Liver (tissue), 3 donors: Measurements from ENCODE around the gene AFAP1.

Experiments
- HNF4A ChIP-seq, 2 donors: conservative IDR thresholded peaks; 2 replicates each; pipeline ENCODE4 v1.6.1; 2016; ENCODE audit warnings: antibody characterized with exemption in 2 of 2, mild to moderate bottlenecking in 2 of 2
- RAD21 ChIP-seq, 2 donors: IDR thresholded peaks; 2 replicates each; pipeline ENCODE4 v1.6.1; 2016; ENCODE audit warnings: antibody characterized with exemption in 2 of 2, mild to moderate bottlenecking in 2 of 2
- TF ChIP-seq, protein P1 (sequence below): fragments of 150-350 bp; IDR thresholded peaks from 2 replicates; pipeline ENCODE4 v1.5.1; 2017; ENCODE audit warnings: improper control_type of control experiment, low read depth, low read length; ENCODE audit not compliant: missing input control
- TF ChIP-seq, protein P2 (sequence below): IDR thresholded peaks from 2 replicates; pipeline ENCODE4 v1.6.1; 2016; ENCODE audit warnings: antibody characterized with exemption
- donor health status: healthy.
- donor health status: healthy.

DNA sequence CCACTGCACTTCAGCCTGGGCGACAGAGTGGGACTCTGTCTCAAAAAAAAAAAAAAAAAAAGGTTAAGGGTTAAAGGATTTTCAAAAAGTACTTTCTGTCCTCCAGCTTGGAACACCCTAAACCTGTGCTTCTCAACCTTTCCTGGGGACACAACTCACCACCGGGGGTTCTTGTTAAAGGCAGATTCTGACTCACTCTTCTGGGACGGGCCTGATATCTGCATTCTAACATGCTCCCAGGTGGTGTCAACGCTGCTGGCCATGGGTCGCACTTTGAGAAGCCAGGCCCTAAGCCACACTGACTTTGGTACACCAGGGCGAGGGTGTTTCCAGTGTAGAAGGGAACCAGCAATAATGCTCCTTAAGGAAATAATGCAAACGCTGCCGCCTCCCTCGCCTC, 46.1 kb downstream of the AFAP1 start:
- TF ChIP-seq RAD21 (IDR thresholded peaks at IDR 0.05) (no peak), HNF4A (conservative IDR thresholded peaks at IDR 0.05) (no peak)
- TF ChIP-seq, protein P1, sequence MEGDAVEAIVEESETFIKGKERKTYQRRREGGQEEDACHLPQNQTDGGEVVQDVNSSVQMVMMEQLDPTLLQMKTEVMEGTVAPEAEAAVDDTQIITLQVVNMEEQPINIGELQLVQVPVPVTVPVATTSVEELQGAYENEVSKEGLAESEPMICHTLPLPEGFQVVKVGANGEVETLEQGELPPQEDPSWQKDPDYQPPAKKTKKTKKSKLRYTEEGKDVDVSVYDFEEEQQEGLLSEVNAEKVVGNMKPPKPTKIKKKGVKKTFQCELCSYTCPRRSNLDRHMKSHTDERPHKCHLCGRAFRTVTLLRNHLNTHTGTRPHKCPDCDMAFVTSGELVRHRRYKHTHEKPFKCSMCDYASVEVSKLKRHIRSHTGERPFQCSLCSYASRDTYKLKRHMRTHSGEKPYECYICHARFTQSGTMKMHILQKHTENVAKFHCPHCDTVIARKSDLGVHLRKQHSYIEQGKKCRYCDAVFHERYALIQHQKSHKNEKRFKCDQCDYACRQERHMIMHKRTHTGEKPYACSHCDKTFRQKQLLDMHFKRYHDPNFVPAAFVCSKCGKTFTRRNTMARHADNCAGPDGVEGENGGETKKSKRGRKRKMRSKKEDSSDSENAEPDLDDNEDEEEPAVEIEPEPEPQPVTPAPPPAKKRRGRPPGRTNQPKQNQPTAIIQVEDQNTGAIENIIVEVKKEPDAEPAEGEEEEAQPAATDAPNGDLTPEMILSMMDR = no peak
- TF ChIP-seq, protein P2, sequence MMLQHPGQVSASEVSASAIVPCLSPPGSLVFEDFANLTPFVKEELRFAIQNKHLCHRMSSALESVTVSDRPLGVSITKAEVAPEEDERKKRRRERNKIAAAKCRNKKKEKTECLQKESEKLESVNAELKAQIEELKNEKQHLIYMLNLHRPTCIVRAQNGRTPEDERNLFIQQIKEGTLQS = no peak
